Measurements from ENCODE around the gene NELL2.

Gene NELL2

DNA sequence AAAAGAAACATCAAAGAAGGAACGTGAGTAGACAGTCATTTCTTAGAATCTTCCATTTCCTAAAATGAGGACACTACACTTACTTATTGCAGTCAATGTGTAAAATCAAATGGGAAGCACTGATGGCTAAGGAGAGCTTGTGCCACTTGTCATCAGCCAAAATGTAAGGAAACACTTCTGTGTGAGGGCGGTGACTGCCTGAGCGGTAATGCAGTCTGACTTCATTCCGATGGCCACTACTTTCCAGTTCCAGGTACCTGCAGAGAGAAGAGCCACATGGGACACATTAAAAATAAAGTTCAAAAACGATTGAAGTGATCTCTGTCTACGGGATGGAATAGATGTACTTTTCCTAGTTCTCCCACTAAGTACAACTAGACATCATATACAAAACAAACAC, 96.3 kb downstream of the NELL2 start:
- Histone ChIP-seq H3K27ac (ENCODE audit: low read depth, low read length) (no peak overlapping the region), H2AFZ (ENCODE audit: low read length, unreplicated experiment) (no peak overlapping the region), H3K79me2 (ENCODE audit: control insufficient read depth, insufficient read depth, low read length, unreplicated experiment) (no peaks in the 10 kb centered on the region), H3K36me3 (ENCODE audit: insufficient read depth, low read length) (no peaks in the 10 kb centered on the region), H3K4me1 (ENCODE audit: control insufficient read depth, insufficient read depth, low read length, unreplicated experiment) (no peaks in the 10 kb centered on the region), H3K27me3 (ENCODE audit: insufficient read depth, low read length) (no peaks in the 10 kb centered on the region), H3K4me3 (ENCODE audit: low read depth, low read length) (no peak overlapping the region)

DNA sequence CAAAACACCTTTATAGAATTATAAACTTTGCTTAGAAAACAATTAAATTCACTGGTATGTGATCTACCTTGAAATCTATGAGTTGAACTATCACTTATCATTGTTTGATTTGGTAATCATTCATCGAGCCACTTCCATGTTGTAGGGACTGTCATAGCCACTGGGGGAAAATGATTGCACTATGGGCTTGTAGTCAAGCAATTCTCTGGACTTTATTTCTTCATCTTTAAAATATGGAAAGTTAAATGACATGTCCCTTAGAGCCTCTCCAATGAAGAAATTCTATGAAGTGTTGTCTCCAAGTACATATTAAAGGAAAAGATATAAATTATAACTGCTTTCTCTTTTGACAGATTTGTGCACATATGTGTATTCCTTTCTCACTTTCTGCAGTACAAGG, 97.3 kb downstream of the NELL2 start:
- Histone ChIP-seq H2AFZ (ENCODE audit: low read length, unreplicated experiment) (no peak overlapping the region), H3K36me3 (ENCODE audit: insufficient read depth, low read length) (no peaks in the 10 kb centered on the region), H3K27me3 (ENCODE audit: insufficient read depth, low read length) (no peaks in the 10 kb centered on the region), H3K4me1 (ENCODE audit: control insufficient read depth, insufficient read depth, low read length, unreplicated experiment) (no peaks in the 10 kb centered on the region), H3K79me2 (ENCODE audit: control insufficient read depth, insufficient read depth, low read length, unreplicated experiment) (no peaks in the 10 kb centered on the region), H3K27ac (ENCODE audit: low read depth, low read length) (no peak overlapping the region), H3K4me3 (ENCODE audit: low read depth, low read length) (no peak overlapping the region)

DNA sequence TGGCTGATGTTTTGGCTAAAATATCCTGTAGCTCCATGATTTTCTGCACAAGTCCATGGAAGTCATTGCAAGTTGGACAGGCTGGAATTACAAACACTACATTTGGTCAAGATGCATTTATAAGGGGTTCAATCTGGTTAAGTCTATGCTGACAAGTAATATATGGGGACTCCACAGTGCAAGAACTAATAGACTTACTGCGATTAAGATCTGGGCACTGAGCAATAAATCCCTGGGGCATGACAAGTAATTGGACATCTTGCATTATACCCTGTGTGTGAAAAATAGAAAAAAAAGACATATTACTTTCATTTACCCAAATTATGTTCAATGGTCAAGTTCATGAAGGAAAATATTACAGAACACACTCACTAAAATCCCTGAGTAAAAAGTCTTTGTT, 99.1 kb downstream of the NELL2 start:
- no peaks in the 10 kb centered on the region for H3K27me3 ChIP-seq (ENCODE audit: insufficient read depth, low read length)
- H3K4me3 ChIP-seq (ENCODE audit: low read depth, low read length), result no peak overlapping the region
- no peaks in the 10 kb centered on the region for H3K36me3 ChIP-seq (ENCODE audit: insufficient read depth, low read length)
- H3K27ac ChIP-seq (ENCODE audit: low read depth, low read length), result no peak overlapping the region
- no peaks in the 10 kb centered on the region for H3K4me1 ChIP-seq (ENCODE audit: control insufficient read depth, insufficient read depth, low read length, unreplicated experiment)
- no peaks in the 10 kb centered on the region for H3K79me2 ChIP-seq (ENCODE audit: control insufficient read depth, insufficient read depth, low read length, unreplicated experiment)
- no peak overlapping the region for H2AFZ ChIP-seq (ENCODE audit: low read length, unreplicated experiment)

DNA sequence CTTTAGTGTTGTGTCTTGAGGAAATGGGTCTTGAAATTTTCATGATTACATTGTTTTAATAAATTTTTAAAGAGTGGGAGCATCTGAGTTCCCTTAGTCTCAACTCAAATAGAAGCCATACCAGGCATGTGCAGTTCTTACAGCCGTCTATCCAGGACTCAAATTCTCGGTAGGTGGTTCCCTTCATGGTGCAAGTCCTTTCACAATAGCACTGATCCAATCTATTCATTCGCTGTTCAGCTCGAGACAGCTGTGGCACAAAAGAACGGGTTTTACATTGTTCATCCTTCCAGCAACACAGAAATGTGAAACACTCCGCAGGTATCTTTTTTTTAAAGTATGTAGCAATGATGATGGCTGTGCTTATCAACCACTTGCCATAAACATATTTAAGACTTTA, 100.2 kb downstream of the NELL2 start:
- no peaks in the 10 kb centered on the region; the same call in 1 of the 2 replicates for H3K27me3 ChIP-seq (ENCODE audit: insufficient read depth, low read length)
- H2AFZ ChIP-seq (ENCODE audit: low read length, unreplicated experiment), result no peak overlapping the region
- H3K4me3 ChIP-seq (ENCODE audit: low read depth, low read length), result no peak overlapping the region
- no peaks in the 10 kb centered on the region for H3K36me3 ChIP-seq (ENCODE audit: insufficient read depth, low read length)
- no peaks in the 10 kb centered on the region for H3K79me2 ChIP-seq (ENCODE audit: control insufficient read depth, insufficient read depth, low read length, unreplicated experiment)
- H3K4me1 ChIP-seq (ENCODE audit: control insufficient read depth, insufficient read depth, low read length, unreplicated experiment), result no peaks in the 10 kb centered on the region
- no peak overlapping the region for H3K27ac ChIP-seq (ENCODE audit: low read depth, low read length)

DNA sequence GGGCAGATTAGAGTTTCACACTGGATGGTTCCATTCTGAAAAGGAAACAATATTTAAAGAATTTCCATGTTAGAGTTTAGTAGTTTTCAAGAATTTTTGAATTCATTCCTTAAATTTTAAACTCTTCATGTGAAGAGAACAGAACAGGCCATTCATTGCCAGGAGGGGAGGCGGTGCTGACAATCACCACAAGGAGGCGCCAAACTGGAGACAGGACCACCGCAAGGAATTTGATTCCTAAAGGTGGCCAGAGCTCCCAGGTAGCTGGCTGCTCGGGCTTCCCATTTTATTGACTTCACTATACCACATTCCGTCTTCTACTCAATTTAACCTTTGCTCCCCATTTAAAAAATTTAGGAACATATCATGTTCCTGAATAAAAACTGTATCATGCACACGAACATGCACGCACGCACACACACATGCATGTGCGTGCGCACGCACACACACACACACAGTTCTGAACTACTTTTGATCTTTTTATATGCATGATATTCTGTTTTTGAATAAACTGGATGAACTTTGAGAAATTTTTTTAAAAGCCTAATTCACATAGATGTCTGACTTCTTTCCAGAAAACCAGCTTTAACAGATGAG, 101.2 kb downstream of the NELL2 start:
- H3K27me3 ChIP-seq (ENCODE audit: insufficient read depth, low read length), result no peaks in the 10 kb centered on the region; the same call in 1 of the 2 replicates
- no peaks in the 10 kb centered on the region for H3K36me3 ChIP-seq (ENCODE audit: insufficient read depth, low read length)
- no peak overlapping the region for H2AFZ ChIP-seq (ENCODE audit: low read length, unreplicated experiment)
- H3K4me3 ChIP-seq (ENCODE audit: low read depth, low read length), result no peak overlapping the region
- H3K4me1 ChIP-seq (ENCODE audit: control insufficient read depth, insufficient read depth, low read length, unreplicated experiment), result no peaks in the 10 kb centered on the region
- no peaks in the 10 kb centered on the region for H3K79me2 ChIP-seq (ENCODE audit: control insufficient read depth, insufficient read depth, low read length, unreplicated experiment)
- H3K27ac ChIP-seq (ENCODE audit: low read depth, low read length), result no peak overlapping the region

DNA sequence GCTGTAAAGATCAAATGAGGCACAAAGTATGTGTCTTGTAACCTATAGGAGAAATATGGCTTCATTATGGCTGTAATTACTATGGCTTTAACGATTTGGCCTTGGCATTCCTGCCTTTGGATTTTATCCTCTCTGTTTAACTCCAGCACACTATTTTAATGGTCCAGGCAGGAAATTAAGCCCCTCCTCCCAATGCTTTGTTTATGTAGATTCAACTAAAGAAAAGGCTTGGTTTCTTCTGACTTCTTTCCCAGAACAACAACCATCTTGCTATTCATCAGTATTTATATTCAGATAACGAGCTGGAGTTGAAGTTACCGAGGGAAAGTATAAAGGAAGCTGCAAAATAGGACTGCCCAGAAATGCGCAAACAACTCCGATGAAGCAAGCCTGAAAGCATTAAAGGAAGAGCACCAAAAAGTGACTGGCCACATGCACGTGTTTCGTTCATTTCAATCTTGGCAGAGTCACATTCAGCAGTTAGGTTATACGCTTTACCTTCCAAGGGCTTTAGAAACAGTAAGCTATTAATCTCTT, 104.6 kb downstream of the NELL2 start:
- H2AFZ ChIP-seq (ENCODE audit: low read length, unreplicated experiment), result no peak overlapping the region
- no peaks in the 10 kb centered on the region; the same call in 1 of the 2 replicates for H3K27me3 ChIP-seq (ENCODE audit: insufficient read depth, low read length)
- H3K36me3 ChIP-seq (ENCODE audit: insufficient read depth, low read length), result no peaks in the 10 kb centered on the region
- no peak overlapping the region for H3K27ac ChIP-seq (ENCODE audit: low read depth, low read length)
- no peak overlapping the region for H3K4me3 ChIP-seq (ENCODE audit: low read depth, low read length)
- H3K4me1 ChIP-seq (ENCODE audit: control insufficient read depth, insufficient read depth, low read length, unreplicated experiment), result no peaks in the 10 kb centered on the region
- no peaks in the 10 kb centered on the region for H3K79me2 ChIP-seq (ENCODE audit: control insufficient read depth, insufficient read depth, low read length, unreplicated experiment)

DNA sequence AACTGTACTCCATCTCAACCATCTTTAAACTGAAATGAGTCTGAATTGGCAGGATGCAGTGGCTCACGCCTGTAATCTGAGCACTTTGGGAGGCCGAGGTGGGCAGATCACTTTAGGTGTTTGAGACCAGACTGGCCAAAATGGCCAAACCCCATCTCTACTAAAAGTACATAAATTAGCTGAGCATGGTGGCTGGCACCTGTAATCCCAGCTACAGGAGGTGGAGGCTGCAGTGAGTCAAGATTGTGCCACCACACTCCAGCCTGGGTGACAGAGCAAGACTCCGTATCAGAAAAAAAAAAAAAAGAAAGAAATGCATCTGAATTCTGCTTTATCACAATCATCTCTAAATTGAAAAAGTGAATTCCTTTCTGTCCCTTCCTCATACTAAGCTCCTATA, 110.3 kb downstream of the NELL2 start:
- Histone ChIP-seq H3K4me1 (ENCODE audit: control insufficient read depth, insufficient read depth, low read length, unreplicated experiment) (no peaks in the 10 kb centered on the region), H3K27ac (ENCODE audit: low read depth, low read length) (no peak overlapping the region), H3K36me3 (ENCODE audit: insufficient read depth, low read length) (no peaks in the 10 kb centered on the region), H3K4me3 (ENCODE audit: low read depth, low read length) (no peak overlapping the region), H3K79me2 (ENCODE audit: control insufficient read depth, insufficient read depth, low read length, unreplicated experiment) (no peaks in the 10 kb centered on the region), H3K27me3 (ENCODE audit: insufficient read depth, low read length) (no peaks in the 10 kb centered on the region), H2AFZ (ENCODE audit: low read length, unreplicated experiment) (no peak overlapping the region)

DNA sequence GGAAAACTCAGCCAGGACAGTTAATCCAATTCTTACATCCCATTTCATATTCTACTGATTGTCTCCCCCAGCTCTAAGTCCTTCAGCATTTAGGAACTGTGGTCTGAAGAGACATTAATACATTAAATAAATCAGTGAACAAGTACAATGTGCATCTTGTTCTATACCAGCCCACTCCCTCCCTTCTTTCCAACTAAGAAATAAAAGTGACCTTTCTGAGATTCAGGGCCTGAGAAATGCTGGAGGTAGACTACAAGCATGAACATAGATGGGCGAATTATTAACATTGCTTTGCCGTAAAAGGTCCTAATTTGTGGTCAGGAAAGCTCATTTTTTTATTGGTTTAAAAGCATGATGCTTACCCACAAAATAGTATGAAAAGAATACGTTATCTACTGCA, 113.1 kb downstream of the NELL2 start:
- Histone ChIP-seq H3K27me3 (ENCODE audit: insufficient read depth, low read length) (no peaks in the 10 kb centered on the region), H3K27ac (ENCODE audit: low read depth, low read length) (no peak overlapping the region), H3K4me1 (ENCODE audit: control insufficient read depth, insufficient read depth, low read length, unreplicated experiment) (no peaks in the 10 kb centered on the region), H3K36me3 (ENCODE audit: insufficient read depth, low read length) (no peaks in the 10 kb centered on the region), H2AFZ (ENCODE audit: low read length, unreplicated experiment) (no peak overlapping the region), H3K79me2 (ENCODE audit: control insufficient read depth, insufficient read depth, low read length, unreplicated experiment) (no peaks in the 10 kb centered on the region), H3K4me3 (ENCODE audit: low read depth, low read length) (no peak overlapping the region)

DNA sequence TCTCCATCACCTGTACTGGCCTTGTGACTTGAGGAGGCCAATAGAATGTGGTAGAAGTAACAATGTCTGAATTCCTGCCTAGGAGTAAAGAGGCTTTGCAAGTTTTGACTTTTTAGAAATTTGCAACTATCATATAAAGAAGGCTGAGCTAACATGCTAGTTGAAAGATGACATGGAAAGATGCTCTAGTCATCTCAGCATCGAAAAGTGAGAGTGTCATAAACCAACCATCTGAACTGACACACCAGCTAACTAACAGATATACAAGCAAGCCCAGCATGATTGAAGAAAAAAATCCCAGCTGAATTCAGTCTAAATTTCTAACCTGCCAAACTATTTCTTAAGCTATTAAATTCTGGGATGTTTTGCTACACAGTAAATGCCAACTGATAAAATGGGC, 116.8 kb downstream of the NELL2 start:
- Histone ChIP-seq H3K27ac (ENCODE audit: low read depth, low read length) (no peak overlapping the region), H3K4me1 (ENCODE audit: control insufficient read depth, insufficient read depth, low read length, unreplicated experiment) (no peaks in the 10 kb centered on the region), H2AFZ (ENCODE audit: low read length, unreplicated experiment) (no peak overlapping the region), H3K4me3 (ENCODE audit: low read depth, low read length) (no peak overlapping the region), H3K79me2 (ENCODE audit: control insufficient read depth, insufficient read depth, low read length, unreplicated experiment) (no peaks in the 10 kb centered on the region), H3K27me3 (ENCODE audit: insufficient read depth, low read length) (no peaks in the 10 kb centered on the region), H3K36me3 (ENCODE audit: insufficient read depth, low read length) (no peaks in the 10 kb centered on the region)

DNA sequence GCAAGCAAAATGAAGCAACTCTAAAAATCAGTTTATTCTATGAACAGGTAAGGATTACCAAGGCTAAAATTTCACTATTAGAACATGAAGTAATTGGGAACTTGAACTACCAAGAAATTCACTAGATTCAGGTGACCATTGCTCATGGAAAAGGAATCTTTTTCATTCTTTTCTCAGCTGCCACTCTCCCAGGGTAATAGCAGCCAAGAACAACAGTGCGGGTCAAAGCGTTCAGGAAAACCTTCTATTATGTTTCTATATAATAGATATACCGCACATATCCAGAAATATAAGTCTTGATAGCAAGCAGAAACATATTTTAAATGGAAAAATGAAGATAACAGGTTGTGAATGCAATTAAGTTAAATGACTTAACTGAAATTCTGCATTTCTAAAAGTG, 125.6 kb downstream of the NELL2 start:
- no peak overlapping the region for H3K4me3 ChIP-seq (ENCODE audit: low read depth, low read length)
- no peak overlapping the region for H2AFZ ChIP-seq (ENCODE audit: low read length, unreplicated experiment)
- no peaks in the 10 kb centered on the region for H3K27me3 ChIP-seq (ENCODE audit: insufficient read depth, low read length)
- H3K36me3 ChIP-seq (ENCODE audit: insufficient read depth, low read length), result no peaks in the 10 kb centered on the region
- no peak overlapping the region for H3K27ac ChIP-seq (ENCODE audit: low read depth, low read length)
- H3K79me2 ChIP-seq (ENCODE audit: control insufficient read depth, insufficient read depth, low read length, unreplicated experiment), result no peaks in the 10 kb centered on the region
- H3K4me1 ChIP-seq (ENCODE audit: control insufficient read depth, insufficient read depth, low read length, unreplicated experiment), result no peaks in the 10 kb centered on the region

DNA sequence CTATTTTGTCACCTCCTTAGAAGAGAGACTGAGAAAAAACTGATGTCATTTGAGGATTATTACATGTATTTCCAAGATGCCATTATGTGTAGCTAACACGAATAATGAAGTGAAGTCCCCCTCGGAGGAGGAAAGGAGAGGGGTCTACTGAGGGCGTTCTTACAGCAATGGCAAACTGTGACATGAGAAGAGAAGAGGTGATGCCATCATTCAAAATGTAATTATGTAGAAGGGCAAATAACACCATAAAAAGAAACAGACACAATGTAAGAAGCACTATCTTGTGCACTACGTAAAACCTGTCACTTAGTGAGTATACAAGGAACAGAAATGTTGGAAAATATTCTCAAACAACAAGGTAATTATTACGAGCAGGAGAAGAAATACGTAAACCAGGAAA, 126.5 kb downstream of the NELL2 start:
- Histone ChIP-seq H3K4me1 (ENCODE audit: control insufficient read depth, insufficient read depth, low read length, unreplicated experiment) (no peaks in the 10 kb centered on the region), H3K27me3 (ENCODE audit: insufficient read depth, low read length) (no peaks in the 10 kb centered on the region), H2AFZ (ENCODE audit: low read length, unreplicated experiment) (no peak overlapping the region), H3K79me2 (ENCODE audit: control insufficient read depth, insufficient read depth, low read length, unreplicated experiment) (no peaks in the 10 kb centered on the region), H3K36me3 (ENCODE audit: insufficient read depth, low read length) (no peaks in the 10 kb centered on the region), H3K27ac (ENCODE audit: low read depth, low read length) (no peak overlapping the region), H3K4me3 (ENCODE audit: low read depth, low read length) (no peak overlapping the region)

Measured in ACC112 (cell line).